ENCODE measurements around the gene TBCD.
"Not testable (repeated sequence)": the region's sequence is repeated elsewhere in the genome, so short reads cannot be mapped to it uniquely, and the experiment has no call there.

The TBCD gene

DNA sequence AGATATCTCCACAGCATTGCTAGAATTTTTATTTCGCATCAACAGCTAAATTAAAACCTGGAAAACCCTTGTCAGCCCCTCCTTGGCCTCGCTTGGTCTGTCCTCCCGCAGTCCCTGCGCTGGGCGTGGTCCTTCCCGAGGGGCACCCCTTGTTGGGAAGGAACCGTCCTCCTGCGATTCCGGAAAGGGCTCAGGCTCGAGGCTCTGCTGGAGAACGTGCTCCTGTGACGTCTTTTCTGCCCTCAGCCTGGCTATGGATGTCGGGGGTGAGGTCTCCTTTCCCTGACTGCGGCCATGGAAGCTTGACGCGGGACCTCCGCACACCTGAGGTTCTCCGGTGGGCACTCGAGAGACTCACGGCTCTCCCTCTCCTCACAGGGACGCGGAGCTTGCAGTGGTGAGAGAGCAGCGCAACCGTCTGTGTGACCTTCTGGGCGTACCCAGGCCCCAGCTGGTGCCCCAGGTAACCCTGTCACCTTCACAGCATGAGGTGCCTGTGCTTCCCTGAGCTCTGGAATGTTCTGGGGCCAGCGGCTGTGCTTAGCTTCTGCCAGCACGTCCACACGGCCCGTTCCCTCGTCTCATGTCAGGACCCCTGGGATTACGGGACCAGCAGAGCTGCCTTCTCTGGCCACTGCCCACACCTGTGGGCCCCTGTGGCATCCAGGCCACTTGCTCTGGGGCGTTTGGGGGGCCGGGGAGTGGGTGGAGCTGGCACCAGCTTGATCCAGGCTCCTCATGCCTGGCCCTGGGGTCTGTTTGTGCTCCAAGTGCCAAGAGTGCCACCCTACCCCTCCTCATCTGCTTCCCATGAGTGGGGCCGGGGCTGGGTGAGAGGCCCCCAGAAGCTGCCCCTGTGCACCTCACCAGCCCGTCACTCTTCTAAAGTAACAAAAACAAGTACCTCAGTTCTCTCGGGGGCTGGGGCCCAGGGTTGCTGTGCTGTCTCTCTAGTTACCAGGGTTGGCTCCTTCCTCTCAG lies 189.4 kb downstream of the TBCD start:
- no peak for DNase-seq

DNA sequence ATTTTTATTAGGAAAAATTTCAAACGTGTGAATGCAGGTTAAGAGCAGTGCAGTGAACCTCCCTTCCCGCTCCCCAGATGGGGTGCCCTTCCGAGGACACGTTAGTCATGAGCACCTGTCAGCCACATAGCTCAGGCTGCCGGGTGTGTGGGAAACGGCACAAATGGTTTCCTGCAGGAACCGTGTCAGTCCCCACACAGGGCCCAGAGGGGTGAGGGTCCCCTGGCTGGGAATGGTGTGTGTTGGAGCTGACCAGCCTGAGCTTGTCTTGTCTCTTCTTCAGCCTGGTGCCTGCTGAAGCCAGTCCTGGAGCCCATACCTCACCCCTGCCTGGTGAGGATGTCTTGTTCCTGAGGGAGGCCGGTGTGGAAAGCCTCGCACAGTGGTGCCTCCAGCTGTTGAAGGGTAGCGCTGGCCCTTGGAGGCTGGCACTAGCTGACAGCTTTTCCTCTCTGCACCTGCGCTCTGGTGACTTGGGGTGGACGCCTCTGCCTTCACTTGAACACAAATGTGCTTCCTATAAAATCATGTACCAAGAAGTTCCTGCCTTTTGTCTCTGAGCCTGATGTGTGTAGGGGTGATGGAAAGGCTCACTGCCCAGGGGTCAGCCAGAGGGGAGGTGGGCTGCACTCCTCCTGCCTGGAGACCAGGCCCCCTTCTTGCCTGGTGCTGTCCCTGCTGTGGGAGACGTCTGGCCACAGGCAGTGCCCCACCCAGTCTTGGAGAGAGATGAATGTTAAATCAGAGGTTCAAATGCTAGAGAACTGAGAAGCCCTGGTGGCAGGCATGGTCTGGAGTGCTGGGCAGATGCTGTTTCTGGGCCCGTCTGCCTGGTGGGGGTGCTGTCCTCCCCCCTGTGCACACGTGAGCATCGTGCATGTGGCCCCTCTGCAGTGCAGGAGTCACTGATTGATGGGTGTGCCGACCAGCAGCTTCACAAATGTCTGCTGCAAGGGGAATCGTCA lies 190.6 kb downstream of the TBCD start:
- DNase-seq: no peak

DNA sequence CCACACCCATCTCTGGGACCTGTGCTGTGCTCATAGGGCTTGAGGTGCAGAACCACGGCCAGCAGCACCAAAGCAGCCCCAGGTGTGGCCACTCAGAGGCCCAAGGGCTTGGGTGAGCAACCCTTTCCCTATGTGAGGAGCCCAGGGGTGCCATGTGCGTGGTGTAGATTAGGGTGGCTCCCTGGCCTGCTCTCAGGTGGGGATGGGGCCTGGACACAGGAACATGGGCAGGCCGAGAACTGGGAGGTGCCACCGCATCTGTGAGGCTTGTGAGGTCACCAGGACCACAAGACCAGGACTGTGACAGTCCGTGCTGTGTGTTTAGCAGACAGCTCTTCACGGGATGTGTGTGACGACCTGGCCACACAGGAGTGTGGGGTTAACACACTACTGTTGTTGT lies 191.5 kb downstream of the TBCD start:
- no peak for DNase-seq

DNA sequence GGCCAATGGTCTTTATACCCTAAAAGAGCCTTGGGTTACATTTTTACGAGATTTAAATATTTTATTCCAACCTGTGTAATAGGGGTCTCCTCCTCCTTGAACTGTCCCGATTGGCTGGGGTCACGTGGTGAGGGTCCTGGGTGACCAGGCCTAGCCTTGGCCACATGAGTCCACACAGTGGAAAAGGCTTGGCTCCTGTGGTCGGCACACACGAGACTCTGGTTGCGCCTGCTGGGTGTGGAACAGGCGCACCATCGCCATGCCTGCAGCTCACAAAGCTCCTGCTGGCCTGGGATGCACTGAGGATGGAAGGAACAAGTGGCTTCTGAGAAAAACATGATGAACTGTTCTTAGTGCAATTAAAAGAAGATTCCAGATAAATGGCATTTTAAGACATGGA lies 191.9 kb downstream of the TBCD start:
- DNase-seq: no peak

DNA sequence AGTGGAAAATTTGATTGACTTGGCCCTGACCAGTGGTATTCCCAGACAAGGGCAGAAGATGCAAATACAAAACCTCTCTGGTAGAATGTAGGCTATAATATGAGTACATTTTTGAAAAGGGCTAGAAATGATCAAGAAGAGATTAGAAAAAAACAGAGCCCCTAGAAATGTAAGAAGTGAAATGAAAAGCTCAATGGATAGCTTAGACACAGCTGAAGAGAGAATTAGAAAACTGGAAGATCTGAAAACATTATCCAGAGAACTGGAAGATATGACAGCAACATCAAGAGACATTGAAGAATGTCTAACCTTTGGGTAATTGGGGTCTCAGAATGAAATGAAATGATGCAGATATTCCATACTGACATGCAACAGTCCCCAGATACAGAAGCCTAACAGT lies 193.1 kb downstream of the TBCD start:
- DNase-seq: no peak

DNA sequence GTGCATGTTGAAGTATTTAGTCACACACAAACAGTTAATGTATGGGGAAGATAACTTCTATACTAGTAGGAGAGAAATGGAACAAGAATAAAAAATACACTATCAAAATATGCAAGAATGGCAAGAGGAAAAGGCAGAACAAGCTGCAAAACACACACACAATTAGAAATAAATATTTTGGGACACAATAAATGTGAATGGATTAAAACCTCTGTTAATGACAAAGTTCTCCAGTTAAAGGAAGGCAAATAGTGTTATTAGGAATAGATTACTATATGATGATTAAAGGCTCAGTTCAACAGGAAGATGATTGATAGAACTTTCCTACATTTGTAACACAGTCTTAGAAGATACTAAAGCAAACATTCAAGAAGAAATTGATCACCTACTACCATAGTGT lies 194.2 kb downstream of the TBCD start:
- no peak for DNase-seq

DNA sequence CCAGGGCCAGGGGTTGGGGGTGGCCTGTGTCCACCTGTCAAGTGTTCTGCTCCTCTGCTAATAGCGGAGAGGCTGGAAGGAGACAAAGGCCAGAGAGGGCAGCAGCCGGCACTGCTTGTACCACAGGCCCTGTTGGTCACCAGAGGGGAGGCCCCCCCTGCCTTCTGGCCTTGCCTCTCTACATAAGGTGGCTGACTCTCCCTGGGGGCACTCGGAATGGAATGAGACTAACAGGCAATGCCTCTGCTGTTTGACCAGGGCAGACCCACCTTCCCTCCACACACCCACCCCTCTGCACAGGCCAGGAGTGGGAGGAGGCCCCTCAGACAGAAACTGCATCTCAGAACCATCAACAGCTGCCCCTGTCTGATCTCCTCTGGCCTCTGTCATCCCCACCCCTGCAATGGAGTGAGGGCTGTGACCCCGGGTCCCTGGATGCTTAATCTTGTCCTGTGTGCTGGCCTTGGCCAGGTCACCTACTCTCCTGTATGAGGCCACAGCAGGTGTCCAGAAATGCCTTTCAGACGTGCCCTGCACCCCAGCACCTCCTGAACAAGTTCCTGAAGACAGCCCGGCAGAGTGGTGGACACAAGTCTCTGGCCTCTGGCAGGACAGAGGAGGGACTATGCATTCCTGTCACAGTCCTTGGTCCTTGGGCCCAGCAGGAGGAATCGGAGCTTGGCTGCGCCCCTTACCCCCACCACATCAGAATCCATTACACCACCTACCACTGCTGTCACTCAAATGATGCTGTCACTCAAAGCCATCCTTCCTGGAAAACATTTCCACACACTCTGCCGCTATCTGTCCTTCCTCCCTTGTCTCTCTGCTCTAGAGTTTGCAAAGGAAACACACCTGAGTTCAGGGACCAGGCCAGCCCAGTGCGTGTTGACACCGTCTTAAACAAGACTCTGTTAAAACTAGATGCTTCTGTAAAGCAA lies 195.5 kb downstream of the TBCD start:
- no peak for DNase-seq

DNA sequence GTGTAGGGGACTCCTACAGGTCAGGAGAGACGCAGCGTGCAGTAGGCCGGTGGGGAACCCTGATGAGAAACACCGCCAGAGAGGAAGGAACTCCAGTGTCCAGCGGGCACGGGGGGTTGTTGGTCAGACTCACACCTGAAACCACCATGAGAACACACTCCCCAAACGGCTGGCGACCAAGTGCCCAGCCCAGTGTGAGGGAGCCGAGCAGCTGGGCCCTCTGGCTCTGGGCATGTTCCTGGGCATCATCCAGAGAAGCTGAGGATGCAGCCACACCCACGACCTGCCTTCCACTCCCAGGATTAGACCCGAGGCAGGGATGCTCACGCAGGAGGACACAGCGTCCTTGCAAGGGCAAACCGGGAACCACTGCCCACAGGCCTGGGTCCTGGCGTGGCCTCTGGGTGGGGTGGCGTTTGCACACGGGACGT lies 196.2 kb downstream of the TBCD start:
- DNase-seq: no peak

DNA sequence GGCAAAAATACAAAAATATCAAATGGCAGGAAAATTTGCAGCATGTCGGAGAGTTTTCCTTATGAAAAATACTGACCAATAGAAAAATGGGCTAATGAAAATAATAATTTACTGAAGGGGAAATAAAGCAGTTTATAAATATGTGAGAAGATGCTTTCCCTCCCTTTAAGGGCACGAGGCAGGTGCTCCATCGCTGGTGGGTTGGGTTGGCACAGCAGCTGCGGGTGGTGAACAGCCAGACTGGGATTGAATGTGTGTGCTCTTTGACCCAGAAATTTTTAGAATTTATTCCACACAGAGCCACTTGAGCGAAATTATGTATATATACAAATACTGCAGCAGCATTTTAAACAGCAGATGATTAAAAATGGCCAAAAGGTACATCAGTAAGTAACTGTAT lies 197.1 kb downstream of the TBCD start:
- DNase-seq: no peak

DNA sequence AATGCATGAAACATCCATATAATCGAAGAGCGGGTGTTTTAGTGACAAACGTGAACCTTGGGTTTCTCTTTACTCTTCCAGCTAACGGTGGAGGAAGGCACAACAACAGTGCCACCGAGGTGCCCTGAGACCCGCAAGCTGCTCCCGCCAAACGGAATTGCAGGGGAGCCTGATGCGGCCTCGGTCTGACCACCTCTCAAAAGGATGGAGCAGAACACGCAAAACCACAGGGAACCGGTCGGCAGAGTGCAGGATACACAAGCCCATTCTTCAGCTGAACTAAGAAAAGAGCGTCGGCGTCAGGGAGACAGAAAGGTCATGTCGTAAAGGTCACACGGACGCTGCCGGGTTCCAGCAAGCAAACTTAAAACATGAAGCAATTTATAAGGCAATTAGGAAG lies 197.5 kb downstream of the TBCD start:
- no peak for DNase-seq

DNA sequence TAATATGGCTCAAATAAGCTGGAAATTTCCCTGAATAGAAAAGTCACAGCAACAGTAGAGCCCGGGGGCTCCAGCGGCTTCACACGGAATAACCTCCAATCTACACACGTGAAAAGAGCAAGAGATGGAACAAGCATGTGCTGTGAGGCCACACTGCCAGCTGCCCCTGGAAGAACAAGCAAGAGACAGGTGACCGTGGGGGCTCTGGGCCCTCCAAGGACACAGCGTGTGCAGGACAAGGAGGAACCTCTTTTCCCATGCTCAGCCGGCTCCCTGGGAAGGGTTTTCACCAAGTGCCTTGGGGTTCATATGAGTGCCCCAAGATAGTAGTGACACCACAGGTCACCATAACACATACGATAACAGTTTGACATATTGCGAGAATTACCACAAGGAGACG lies 198.1 kb downstream of the TBCD start:
- no peak for DNase-seq

DNA sequence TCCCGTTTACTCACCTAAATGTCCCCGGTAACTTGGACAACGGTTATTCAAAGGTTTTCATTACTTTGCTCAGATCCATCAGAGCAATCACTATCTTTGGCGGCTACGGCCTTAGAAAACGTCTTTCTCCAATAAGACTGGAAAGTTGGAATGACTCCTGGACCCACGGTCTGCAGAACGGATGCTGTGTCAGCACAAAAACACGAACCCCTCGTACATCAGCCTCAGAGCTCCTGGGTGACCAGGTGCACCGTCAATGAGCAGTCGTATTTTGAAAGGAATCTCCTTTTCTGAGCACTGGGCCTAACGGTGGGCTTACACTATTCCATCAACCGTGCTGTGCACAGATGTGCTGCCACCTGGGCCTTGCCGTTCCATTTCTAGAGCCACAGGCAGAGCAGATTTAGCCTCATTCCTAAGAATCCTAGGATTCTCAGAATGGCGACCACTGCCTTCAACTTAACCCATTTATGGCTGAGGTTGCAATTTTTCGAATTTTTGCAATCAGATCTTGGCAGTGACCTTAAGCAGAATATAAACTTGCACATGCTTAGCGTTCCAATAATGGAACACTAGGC lies 198.7 kb downstream of the TBCD start:
- DNase-seq: no peak

DNA sequence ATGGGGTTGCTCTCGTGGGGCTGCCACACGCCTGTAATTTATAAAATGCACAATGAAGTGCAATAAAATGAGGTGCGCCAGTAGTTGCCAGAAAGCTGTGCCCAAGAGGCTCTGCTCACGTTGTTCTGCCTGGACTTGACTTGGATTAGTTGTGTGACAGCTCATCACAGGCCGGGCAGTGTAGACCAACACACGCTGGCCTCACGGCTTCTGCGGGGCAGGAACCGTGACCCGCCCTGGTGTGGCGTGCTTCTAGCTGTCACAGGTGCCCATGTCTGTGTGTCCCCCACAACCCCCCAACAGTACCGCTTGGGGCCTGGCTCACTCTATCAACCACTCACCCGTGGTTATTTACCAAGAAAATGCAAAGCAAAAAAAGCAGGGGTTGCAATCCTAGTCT lies 200.2 kb downstream of the TBCD start:
- DNase-seq: no peak

DNA sequence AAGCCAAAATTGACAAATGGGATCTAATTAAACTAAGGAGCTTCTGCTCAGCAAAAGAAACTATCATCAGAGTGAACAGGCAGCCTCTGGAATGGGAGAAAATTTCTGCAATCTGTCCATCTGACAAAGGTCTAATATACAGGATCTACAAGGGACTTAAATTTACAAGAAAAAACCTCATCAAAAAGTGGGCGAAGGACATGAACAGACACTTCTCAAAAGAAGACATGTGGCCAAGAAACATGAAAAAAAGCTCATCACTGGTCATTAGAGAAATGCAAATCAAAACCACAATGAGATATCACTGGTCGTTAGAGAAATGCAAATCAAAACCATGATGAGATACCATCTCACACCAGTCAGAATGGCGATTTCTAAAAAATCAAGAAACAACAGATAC lies 203.2 kb downstream of the TBCD start:
- not testable (repeated sequence) for DNase-seq

DNA sequence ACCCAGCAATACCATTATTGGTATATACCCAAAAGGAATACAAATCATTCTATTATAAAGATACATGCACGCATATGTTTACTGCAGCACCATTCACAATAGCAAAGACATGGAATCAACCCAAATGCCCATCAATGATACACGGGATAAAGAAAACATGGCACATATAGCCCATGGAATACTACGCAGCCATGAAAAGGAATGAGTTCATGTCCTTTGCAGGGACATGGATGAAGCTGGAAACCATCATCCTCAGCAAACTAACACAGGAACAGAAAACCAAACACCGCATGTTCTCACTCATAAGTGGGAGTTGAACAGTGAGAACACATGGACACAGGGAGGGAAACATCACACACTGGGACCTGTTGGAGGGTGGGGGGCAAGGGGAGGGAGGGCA lies 203.8 kb downstream of the TBCD start:
- not testable (repeated sequence) for DNase-seq

DNA sequence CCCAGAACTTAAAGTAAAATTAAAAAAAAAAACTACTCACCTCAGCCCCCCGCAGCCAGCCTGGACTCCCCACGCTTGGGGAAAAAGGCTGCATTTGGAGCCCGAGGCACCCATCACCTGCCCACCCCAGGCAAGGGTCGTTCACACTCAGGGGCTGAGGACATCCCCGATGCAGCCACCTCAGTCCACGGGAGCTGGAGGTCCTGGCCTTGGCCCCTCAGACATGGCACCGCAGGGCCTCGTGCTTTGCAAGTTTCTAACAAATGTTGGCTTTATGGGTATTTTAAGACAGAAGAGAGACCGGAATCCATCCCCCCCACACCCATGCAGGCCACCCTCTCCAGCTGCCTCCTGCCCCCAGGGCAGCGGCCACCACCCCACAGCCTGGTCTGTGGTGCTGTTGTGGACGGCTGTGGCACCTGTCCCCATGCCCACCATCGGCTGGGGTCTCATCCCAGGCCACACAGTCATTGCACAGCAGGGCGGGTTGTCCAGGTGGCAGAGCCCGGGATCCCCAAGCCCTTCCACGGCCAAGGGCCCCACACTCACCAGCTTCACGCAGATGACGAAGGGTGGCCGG lies 204.4 kb downstream of the TBCD start:
- DNase-seq: no peak

DNA sequence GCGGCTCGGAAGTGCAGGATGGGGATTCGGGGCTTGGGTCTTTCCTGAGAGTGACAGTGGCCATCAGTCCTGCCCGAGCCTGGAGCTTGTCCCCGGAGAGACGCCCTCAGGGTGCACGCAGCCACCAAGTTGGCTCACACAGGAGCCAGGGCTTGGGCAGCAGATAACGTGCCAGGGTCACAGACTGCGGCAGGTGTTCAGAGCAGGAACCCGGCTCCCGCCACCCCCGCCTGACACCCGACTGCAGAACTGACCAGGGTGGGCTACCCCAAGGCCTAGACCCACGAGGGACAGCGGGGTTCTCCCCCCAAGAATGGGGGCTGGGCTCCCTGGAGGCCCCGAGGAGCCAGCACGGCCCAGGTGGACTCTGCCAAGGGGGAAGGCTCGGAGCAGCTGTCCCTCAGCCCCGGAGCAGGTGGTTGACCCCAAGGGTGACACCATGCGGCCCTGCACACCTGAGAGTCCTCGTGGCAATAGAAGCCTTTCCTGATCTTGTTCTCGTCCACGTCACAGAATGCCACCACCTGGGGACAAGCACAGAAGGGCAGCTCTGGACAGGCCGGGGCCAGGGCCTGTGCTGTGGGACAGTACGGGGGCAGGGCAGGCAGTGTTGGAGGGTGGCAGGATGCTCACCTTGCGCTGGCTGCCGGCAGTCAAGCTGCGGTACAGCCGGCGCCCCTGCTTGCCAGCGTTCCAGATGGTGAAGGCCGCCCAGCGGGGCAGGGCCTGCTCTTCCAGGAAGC lies 205.0 kb downstream of the TBCD start:
- DNase-seq: no peak

DNA sequence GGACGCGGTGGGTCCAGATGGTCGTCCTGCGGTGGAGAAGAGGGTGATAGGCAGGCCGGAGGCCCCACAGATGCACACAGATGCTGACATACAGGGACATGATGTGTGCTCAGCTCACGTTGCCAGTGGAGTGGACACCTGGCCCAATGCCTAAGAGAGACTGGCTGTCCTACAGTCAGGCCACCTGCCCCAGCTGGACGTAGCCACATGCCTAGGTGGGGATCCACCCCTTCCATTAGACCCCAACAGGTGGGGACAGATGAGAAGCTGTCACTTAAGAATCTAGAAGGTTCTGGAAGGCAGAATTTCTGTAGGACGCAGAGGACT lies 205.6 kb downstream of the TBCD start:
- no peak for DNase-seq

DNA sequence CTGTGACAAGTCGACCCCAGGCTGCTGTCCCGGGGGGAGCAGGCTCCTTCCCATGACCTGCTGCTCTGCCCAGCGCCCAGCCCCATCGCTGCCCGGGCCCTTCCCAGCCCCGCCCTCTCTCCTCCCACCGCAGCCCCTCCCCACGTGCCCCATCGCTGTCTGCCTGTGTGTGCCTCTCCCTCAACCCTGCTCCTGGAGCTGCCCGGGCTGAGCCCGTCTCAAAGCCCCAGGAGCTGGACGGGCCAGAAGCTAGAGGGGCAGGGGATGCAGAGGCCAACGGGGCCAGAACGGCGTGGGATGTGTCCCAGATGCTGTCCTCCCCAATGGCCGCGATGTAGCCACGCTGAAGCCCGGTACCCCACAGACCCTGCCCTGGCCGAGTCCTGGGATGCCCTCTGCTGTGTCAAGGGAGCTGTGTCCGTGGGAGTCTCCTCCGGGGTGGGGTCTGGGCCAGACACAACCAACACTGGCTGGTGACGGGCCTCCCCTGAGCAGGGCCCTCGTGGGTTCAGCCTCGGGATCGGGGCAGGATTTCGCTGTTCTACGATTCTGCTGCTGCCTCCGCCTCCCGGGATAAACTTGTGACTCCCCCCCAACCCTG lies 206.2 kb downstream of the TBCD start:
- DNase-seq: no peak

DNA sequence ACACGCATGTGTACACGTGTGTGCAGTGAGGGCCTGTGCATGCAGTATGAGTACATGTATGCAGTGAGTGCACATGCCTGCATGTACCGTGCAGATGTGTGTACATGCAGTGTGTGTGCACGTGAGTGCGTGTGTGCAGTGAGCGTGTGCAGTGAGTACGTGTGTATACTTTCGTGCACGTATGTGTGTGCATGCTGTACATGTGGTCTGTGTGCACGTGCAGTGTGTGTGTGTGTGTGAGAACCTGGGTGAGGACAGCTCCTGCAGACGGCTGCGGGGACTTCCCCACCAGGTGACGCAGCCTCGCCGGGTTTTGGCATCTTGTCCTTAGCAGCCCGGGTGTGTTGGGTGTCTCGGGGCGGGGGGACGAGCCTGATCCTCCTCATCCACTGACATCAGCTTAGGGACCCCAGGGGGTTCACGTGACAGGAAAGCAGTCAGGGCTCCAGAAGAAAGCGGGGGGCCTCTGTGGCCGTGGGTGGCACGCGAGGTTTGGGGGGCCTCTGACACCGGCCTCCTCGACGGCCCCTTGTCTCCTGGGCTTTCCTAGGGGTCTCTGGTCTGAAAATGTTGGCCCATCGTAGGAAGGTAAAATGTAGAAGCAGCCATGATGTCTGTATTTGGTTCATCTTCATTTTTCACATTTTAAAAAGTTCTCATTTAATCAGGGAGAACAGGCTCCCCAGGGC lies 207.5 kb downstream of the TBCD start:
- no peak for DNase-seq

Measured in activated CD4-positive, alpha-beta T cell treated with anti-CD3 and anti-CD28 coated beads for 48 hours (primary cell).